MG63 (cell line): Measurements from ENCODE around the gene CTU2. TPM values are rescaled to one million over a fixed set of nuclear protein-coding genes. Genes with fewer than 3 reads are reported as not detected.
A peak's percentile ranks its signal among the peaks of the same experiment; 100 is the strongest.

Source experiments
- DNase-seq: peaks from one replicate; pipeline ENCODE4 v3.0.0-alpha.2; 2020
- H3K27me3 ChIP-seq: fragments of 250-450 bp; sonication (Bioruptor Pico); 2 replicates; pipeline ENCODE4 v1.5.1; 2020; ENCODE audit warnings: mild to moderate bottlenecking, moderate library complexity
- H3K36me3 ChIP-seq: fragments of 250-450 bp; sonication (Bioruptor Pico); 2 replicates; pipeline ENCODE4 v1.5.1; 2020; ENCODE audit warnings: mild to moderate bottlenecking, moderate library complexity
- H3K4me3 ChIP-seq: fragments of 250-450 bp; sonication (Bioruptor Pico); 2 replicates; pipeline ENCODE4 v1.5.1; 2020; ENCODE audit warnings: mild to moderate bottlenecking, moderate library complexity
- H3K9me3 ChIP-seq: fragments of 250-450 bp; sonication (Bioruptor Pico); 2 replicates; pipeline ENCODE4 v1.5.1; 2020; ENCODE audit warnings: mild to moderate bottlenecking, moderate library complexity
- total RNA-seq: library from RNA; depleted of rRNA; stranded (reverse); fragments of >200 nt; shearing (Covaris generic); gene quantifications from 2 replicates; pipeline ENCODE4 v1.2.3, GENCODE V29; 2014; ENCODE audit warnings: low replicate concordance

CTU2 gene
- total RNA-seq, 1 experiment from 2014 or later: 13.6 TPM

GRCh38 chr16:88730632-88731607 is 24.6 kb downstream of the CTU2 start:
- no peak for DNase-seq
- Histone ChIP-seq H3K36me3 (peaks cover 5% of the 10 kb centered on the region), H3K9me3 (no peaks in the 10 kb centered on the region), H3K4me3 (no peak overlapping the region), H3K27me3 (no peaks in the 10 kb centered on the region)

- Histone ChIP-seq H3K27me3 (no peaks in the 10 kb centered on the region), H3K4me3 (no peak overlapping the region), H3K36me3 (peaks cover 5% of the 10 kb centered on the region), H3K9me3 (no peaks in the 10 kb centered on the region)
- DNase-seq: peak; percentile 22
Observed at GRCh38 chr16:88731699-88732098, 25.4 kb downstream of the CTU2 start.

GRCh38 chr16:88732172-88732960 is 26.1 kb downstream of the CTU2 start:
- no peak for DNase-seq
- no peaks in the 10 kb centered on the region for H3K27me3 ChIP-seq

GRCh38 chr16:88732961-88733294 is 26.6 kb downstream of the CTU2 start:
- H3K36me3 ChIP-seq: peaks cover 6% of the 10 kb centered on the region
- H3K4me3 ChIP-seq: no peak overlapping the region
- no peak for DNase-seq
- no peaks in the 10 kb centered on the region for H3K27me3 ChIP-seq
- H3K9me3 ChIP-seq: no peaks in the 10 kb centered on the region

More at GRCh38 chr16:88732172-88732960, 26.1 kb downstream of the CTU2 start:
- Histone ChIP-seq H3K9me3 (no peaks in the 10 kb centered on the region), H3K36me3 (peaks cover 6% of the 10 kb centered on the region), H3K4me3 (no peak overlapping the region)

GRCh38 chr16:88733630-88734360 is 27.5 kb downstream of the CTU2 start:
- Histone ChIP-seq H3K27me3 (no peaks in the 10 kb centered on the region), H3K36me3 (peaks cover 6% of the 10 kb centered on the region), H3K9me3 (no peaks in the 10 kb centered on the region), H3K4me3 (no peak overlapping the region)
- no peak for DNase-seq

GRCh38 chr16:88734361-88734728 is 28.0 kb downstream of the CTU2 start:
- Histone ChIP-seq H3K9me3 (no peaks in the 10 kb centered on the region), H3K27me3 (no peaks in the 10 kb centered on the region), H3K4me3 (no peak overlapping the region), H3K36me3 (peaks cover 6% of the 10 kb centered on the region)
- DNase-seq: no peak

- no peak for DNase-seq
- H3K4me3 ChIP-seq: no peak overlapping the region
- peaks cover 6% of the 10 kb centered on the region for H3K36me3 ChIP-seq
- no peaks in the 10 kb centered on the region for H3K9me3 ChIP-seq
- no peaks in the 10 kb centered on the region for H3K27me3 ChIP-seq
Observed at GRCh38 chr16:88735121-88735520, 28.8 kb downstream of the CTU2 start.

GRCh38 chr16:88735616-88736015 is 29.3 kb downstream of the CTU2 start:
- H3K36me3 ChIP-seq: peaks cover 6% of the 10 kb centered on the region
- H3K27me3 ChIP-seq: no peaks in the 10 kb centered on the region
- no peaks in the 10 kb centered on the region for H3K9me3 ChIP-seq
- H3K4me3 ChIP-seq: no peak overlapping the region
- DNase-seq: no peak

GRCh38 chr16:88736088-88736487 is 29.8 kb downstream of the CTU2 start:
- H3K4me3 ChIP-seq: no peak overlapping the region
- H3K36me3 ChIP-seq: peaks cover 4% of the 10 kb centered on the region

GRCh38 chr16:88736496-88736895 is 30.2 kb downstream of the CTU2 start:
- H3K36me3 ChIP-seq: peaks cover 4% of the 10 kb centered on the region
- H3K27me3 ChIP-seq: no peaks in the 10 kb centered on the region
- no peaks in the 10 kb centered on the region for H3K9me3 ChIP-seq
- no peak for DNase-seq
- no peak overlapping the region for H3K4me3 ChIP-seq

More at GRCh38 chr16:88736088-88736487, 29.8 kb downstream of the CTU2 start:
- Histone ChIP-seq H3K27me3 (no peaks in the 10 kb centered on the region), H3K9me3 (no peaks in the 10 kb centered on the region)
- no peak for DNase-seq

GRCh38 chr16:88737298-88738150 is 31.2 kb downstream of the CTU2 start:
- no peaks in the 10 kb centered on the region for H3K27me3 ChIP-seq
- peaks cover 4% of the 10 kb centered on the region for H3K36me3 ChIP-seq
- H3K9me3 ChIP-seq: no peaks in the 10 kb centered on the region
- H3K4me3 ChIP-seq: no peak overlapping the region
- peak; percentile 56 for DNase-seq

GRCh38 chr16:88738151-88739084 is 32.1 kb downstream of the CTU2 start:
- Histone ChIP-seq H3K27me3 (no peaks in the 10 kb centered on the region), H3K36me3 (peaks cover 4% of the 10 kb centered on the region), H3K9me3 (no peaks in the 10 kb centered on the region), H3K4me3 (no peak overlapping the region)
- DNase-seq: no peak

- H3K36me3 ChIP-seq: peaks cover 4% of the 10 kb centered on the region
- no peaks in the 10 kb centered on the region for H3K9me3 ChIP-seq
- no peak for DNase-seq
- no peak overlapping the region for H3K4me3 ChIP-seq
- no peaks in the 10 kb centered on the region for H3K27me3 ChIP-seq
Observed at GRCh38 chr16:88739139-88739976, 33.1 kb downstream of the CTU2 start.

- no peaks in the 10 kb centered on the region for H3K27me3 ChIP-seq
Observed at GRCh38 chr16:88739977-88740726, 33.8 kb downstream of the CTU2 start.

More at GRCh38 chr16:88739977-88740726, 33.8 kb downstream of the CTU2 start:
- Histone ChIP-seq H3K4me3 (no peak overlapping the region), H3K9me3 (no peaks in the 10 kb centered on the region), H3K36me3 (peaks cover 4% of the 10 kb centered on the region)
- no peak for DNase-seq
